Pancreas (tissue), 10 donors: Measurements from ENCODE around the gene NME8. TPM values are rescaled to one million over a fixed set of nuclear protein-coding genes. Genes with fewer than 3 reads are reported as not detected.

Source experiments
- ATAC-seq, 4 donors: fragments of 200-7000 bp; cut with Tn5 transposase; one replicate each; pipeline versions ENCODE4 v1.8.0 to v1.9.1; 2020; ENCODE audit warnings: mild to moderate bottlenecking in 4 of 4, moderate library complexity in 4 of 4
- DNase-seq, 6 donors: peaks; one replicate each; pipeline ENCODE4 v3.0.0-alpha.2; 2020
- FAIRE-seq: peaks from 2 replicates; lab custom pipeline; 2012; peaks lifted over from hg19 to GRCh38; lab: Jason Lieb, UNC
- H3K27ac ChIP-seq, 4 donors: fragments of 200-600 bp; sonication (generic); 1 replicate in 3 of 4; 2 replicates in 1 of 4; pipeline versions ENCODE4 v1.5.0 to v1.8.0; 2020
- H3K27me3 ChIP-seq, 4 donors: fragments of 200-600 bp; one replicate each; pipeline ENCODE4 v1.8.0; 2021
- H3K36me3 ChIP-seq, 3 donors: fragments of 200-600 bp; sonication (generic) in 1 of 3; one replicate each; pipeline versions ENCODE4 v1.5.0 to v1.8.0; 2020 to 2021
- H3K4me1 ChIP-seq, 3 donors: fragments of 200-600 bp; one replicate each; pipeline ENCODE4 v1.8.0; 2021
- H3K4me3 ChIP-seq, 4 donors: fragments of 200-600 bp; sonication (generic) in 2 of 4; one replicate each; pipeline versions ENCODE4 v1.5.0 to v1.8.0; 2020 to 2021
- H3K9me3 ChIP-seq, 4 donors: fragments of 200-600 bp; one replicate each; pipeline ENCODE4 v1.8.0; 2021
- WGBS, 2 donors: extraction: QIAGEN DNeasy Blood & Tissue Kit; methylation state at CpG; one replicate each; pipeline ENCODE4 v1.1.7; 2013; 5-methylcytosine and 5-hydroxymethylcytosine counted together
- intact Hi-C, 3 donors: fragments of 100-400 bp; cut with DNase I; formaldehyde crosslinking; loops; one replicate each; pipeline versions ENCODE4 v1.11.1 to v1.14.2; 2022
- polyA plus RNA-seq, 2 donors: library from polyadenylated mRNA; stranded (reverse); fragments of 200-250 nt; gene quantifications; one replicate each; pipeline ENCODE4 v1.2.3, GENCODE V29; 2013
- total RNA-seq, 6 donors: library from RNA; stranded (reverse); fragmentation: NEBNext Ultra II Directional in 4 of 6; extraction: Animal tissue kit (Norgen Biotek cat#: 25700) in 4 of 6; gene quantifications; one replicate each; pipeline versions ENCODE4 v1.2.1 to v1.2.4, GENCODE V29; 2021 to 2023
- TF ChIP-seq, protein P1 (sequence below), 4 donors: fragments of 200-600 bp; sonication (generic) in 3 of 4; IDR thresholded peaks; one replicate each; pipeline versions ENCODE4 v1.5.0 to v1.8.0; 2021; ENCODE audit warnings: antibody characterized with exemption in 4 of 4
- donor health status: healthy with polysubstance abuse.
- donor health status: DM: no; HTN: no; CAD: no; lungs with moderate emphysema.
- donor health status: DM: no; HTN: no; CAD: no.
- donor health status: control.
- donor health status: control.
- donor health status: Bipolar disorder and iron deficiency.
- donor health status: DM: yes; HTN: yes; CAD: no.
- donor health status: DM: no; HTN: no; CAD: no.
- donor health status: DM: no; HTN: no; CAD: no.
- donor health status: DM: yes; HTN: yes; CAD: no.

Gene NME8
- total and polyA plus RNA-seq, 8 donors, result not detected

DNA sequence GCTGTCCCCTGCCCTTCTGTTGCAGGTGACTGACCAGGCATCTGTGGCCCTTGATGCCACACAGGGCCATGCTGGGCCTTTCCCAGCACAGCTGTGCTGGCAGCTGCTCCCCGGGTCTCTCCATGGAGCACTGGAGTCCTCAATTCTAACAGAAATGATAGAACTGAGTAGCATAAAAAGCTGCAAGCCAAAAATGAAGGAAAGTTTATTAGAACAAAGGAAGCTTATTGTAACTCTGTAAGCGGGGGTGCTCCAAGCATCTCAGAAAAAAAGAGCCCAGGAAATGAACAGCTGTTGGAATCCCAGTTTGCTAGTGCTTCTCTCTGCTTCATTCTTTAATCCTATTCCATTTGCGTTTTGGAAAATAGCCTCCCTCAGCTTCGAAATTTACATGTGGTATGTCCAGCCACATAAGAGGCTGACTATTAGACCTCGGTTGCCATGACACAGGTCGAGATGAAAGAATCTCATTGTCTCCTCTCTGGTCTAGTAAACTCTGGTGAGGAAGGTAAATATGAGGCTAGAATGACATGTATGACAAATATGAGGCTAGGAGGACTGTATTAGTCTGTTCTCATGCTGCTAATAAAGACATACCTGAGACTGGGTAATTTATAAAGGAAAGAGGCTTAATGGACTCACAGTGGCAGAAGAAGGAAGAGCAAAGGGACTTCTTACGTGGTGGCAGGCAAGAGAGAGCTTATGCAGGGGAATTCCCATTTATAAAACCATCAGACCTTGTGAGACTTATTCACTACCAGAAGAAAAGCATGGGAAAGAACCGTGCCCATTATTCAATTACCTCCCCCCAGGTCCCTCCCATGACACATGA, 95.7 kb downstream of the NME8 start:
- FAIRE-seq (no peak), ATAC-seq (peak in 2 of 4 donors; percentile 24 to 31), DNase-seq (no peak)
- intact Hi-C loops, result no loop called here
- Histone ChIP-seq H3K4me1 (peaks cover 14 to 42% (median 20%) of the 10 kb centered on the region in 3 donors), H3K36me3 (no peaks in the 10 kb centered on the region), H3K4me3 (no peak overlapping the region), H3K27me3 (no peaks in the 10 kb centered on the region), H3K9me3 (no peaks in the 10 kb centered on the region), H3K27ac (peak overlapping the region; percentile 12 to 86 (median 72))
- 51 to 68% methylated on average over 8 of the region's 8 CpGs for WGBS, 2 donors
- TF ChIP-seq, protein P1, sequence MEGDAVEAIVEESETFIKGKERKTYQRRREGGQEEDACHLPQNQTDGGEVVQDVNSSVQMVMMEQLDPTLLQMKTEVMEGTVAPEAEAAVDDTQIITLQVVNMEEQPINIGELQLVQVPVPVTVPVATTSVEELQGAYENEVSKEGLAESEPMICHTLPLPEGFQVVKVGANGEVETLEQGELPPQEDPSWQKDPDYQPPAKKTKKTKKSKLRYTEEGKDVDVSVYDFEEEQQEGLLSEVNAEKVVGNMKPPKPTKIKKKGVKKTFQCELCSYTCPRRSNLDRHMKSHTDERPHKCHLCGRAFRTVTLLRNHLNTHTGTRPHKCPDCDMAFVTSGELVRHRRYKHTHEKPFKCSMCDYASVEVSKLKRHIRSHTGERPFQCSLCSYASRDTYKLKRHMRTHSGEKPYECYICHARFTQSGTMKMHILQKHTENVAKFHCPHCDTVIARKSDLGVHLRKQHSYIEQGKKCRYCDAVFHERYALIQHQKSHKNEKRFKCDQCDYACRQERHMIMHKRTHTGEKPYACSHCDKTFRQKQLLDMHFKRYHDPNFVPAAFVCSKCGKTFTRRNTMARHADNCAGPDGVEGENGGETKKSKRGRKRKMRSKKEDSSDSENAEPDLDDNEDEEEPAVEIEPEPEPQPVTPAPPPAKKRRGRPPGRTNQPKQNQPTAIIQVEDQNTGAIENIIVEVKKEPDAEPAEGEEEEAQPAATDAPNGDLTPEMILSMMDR (IDR thresholded peaks at IDR 0.05), result no peak

DNA sequence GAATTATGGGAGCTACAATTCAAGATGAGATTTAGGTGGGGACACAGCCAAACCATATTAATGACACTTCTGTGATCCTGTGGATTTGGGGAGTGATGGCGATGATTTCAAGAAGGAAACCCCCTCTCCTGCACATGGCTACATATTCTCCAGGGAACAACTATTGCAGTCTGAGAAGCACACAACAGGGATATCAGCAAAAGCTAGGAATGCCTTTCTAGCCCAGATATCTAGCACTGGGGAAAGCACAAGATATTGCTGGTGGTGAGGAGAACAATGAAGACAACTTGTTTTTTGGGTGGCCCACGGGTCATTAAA, 96.3 kb downstream of the NME8 start:
- no peak overlapping the region for H3K4me3 ChIP-seq
- DNase-seq (no peak), FAIRE-seq (no peak), ATAC-seq (no peak)
- H3K27me3 ChIP-seq, result no peaks in the 10 kb centered on the region
- H3K4me1 ChIP-seq, result peaks cover 14 to 39% (median 16%) of the 10 kb centered on the region in 3 donors
- H3K36me3 ChIP-seq, result no peaks in the 10 kb centered on the region
- no peaks in the 10 kb centered on the region for H3K9me3 ChIP-seq
- intact Hi-C loops, result no loop called here
- TF ChIP-seq, protein P1 (IDR thresholded peaks at IDR 0.05), result no peak
- 77 to 83% methylated on average over 2 of the region's 2 CpGs for WGBS, 2 donors
- peak overlapping the region in 1 of 4 donors; percentile 76 for H3K27ac ChIP-seq

DNA sequence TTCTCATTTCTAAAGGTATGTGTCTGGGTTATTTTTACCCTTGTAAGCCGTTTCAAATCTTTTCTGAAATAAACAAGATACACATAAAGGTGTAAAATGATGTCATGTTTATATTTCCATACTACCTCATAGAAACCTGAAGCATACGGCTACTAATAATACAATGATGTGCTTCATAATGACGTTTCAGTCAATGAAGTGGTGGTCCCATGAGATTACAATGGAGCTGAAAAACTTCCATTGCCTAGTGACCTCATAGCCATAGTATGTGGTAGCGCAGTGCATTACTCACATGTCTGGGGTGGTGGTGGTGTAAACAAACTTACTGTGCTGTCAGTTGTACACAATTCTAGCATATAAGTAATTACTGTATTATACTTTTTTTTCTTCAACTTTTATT, 96.9 kb downstream of the NME8 start:
- no peak for ATAC-seq

DNA sequence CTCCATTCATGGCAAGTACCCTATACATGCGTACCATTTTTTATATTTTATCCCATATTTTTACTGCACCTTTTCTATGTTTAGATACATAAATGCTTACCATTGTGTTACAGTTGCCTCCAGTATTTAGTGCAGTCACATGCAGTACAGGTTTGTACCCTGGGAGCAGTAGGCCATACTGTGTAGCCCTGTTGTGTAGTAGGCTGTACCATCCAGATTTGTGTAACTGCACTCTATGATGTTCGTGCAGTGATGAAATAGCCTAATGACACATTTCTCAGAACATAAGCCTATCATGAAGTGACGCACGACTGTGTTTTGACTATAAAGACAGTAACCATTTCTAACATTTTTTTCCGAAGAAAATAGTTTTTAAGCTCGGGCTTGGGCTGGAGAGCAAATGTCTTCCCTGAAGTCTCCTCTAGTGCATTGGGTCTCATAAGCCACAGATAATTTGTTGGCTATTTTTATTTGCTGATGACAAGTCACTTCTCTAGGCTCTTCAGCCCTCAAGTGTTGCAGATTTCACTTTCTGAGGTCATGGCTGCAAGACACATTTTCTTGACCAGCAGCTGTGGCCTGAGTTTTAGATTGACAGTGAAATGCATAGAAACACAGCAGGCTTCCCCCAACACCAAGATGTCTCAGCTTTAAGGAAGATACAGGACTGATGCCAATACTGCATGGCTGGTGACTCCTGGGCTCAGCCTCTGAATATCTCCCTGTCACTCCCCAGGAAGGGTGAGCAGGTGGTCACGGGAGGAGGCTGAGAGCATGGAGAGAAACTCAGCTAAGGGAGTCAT, 98.9 kb downstream of the NME8 start:
- no peak overlapping the region for H3K4me3 ChIP-seq
- H3K4me1 ChIP-seq, result peaks cover 8 to 19% (median 13%) of the 10 kb centered on the region in 3 donors
- no peaks in the 10 kb centered on the region for H3K9me3 ChIP-seq
- whole genome bisulfite sequencing, 2 donors, result 94 to 98% methylated on average over 7 of the region's 7 CpGs
- no peak overlapping the region for H3K27ac ChIP-seq
- intact Hi-C loops, result no loop called here
- H3K36me3 ChIP-seq, result no peaks in the 10 kb centered on the region
- no peak for DNase-seq
- no peak for FAIRE-seq
- TF ChIP-seq, protein P1 (IDR thresholded peaks at IDR 0.05), result no peak
- no peaks in the 10 kb centered on the region for H3K27me3 ChIP-seq
- ATAC-seq, result no peak

More for the DNA sequence above, 96.9 kb downstream of the NME8 start:
- Histone ChIP-seq H3K36me3 (no peaks in the 10 kb centered on the region), H3K9me3 (no peaks in the 10 kb centered on the region), H3K4me1 (peaks cover 14 to 34% (median 16%) of the 10 kb centered on the region in 3 donors), H3K27ac (no peak overlapping the region), H3K4me3 (no peak overlapping the region), H3K27me3 (no peaks in the 10 kb centered on the region)
- WGBS, 2 donors, result 76 to 84% methylated on average over 4 of the region's 4 CpGs
- DNase-seq (no peak), FAIRE-seq (no peak)
- intact Hi-C loops, result no loop called here
- TF ChIP-seq, protein P1 (IDR thresholded peaks at IDR 0.05), result no peak
